ENCODE data around the gene PRSS35. TPM values are rescaled to one million over a fixed set of nuclear protein-coding genes. Genes with fewer than 3 reads are reported as not detected.

PRSS35 gene
- total RNA-seq, 1 donor from 2014 or later, result 3.7 TPM

- TF ChIP-seq CTCF (IDR thresholded peaks at IDR 0.05; ENCODE audit: insufficient read depth, low read depth, low read length) (peak; percentile 30), EZH2 (IDR thresholded peaks at IDR 0.05; ENCODE audit: insufficient read depth, low read length) (no peak)
- Mint-ChIP-seq H3K4me3 (ENCODE audit: unreplicated experiment) (no peak overlapping the region), H3K36me3 (ENCODE audit: low read depth, unreplicated experiment) (no peaks in the 10 kb centered on the region), H3K4me1 (ENCODE audit: low read depth, unreplicated experiment) (peaks cover 8% of the 10 kb centered on the region), H3K9me3 (ENCODE audit: unreplicated experiment) (no peaks in the 10 kb centered on the region), H3K27me3 (ENCODE audit: low read depth, unreplicated experiment) (no peaks in the 10 kb centered on the region), H3K27ac (ENCODE audit: unreplicated experiment) (no peak overlapping the region)
- H3K9ac ChIP-seq (ENCODE audit: low read length), result no peak overlapping the region
- FAIRE-seq (no peak), DNase-seq (ENCODE audit: low read depth) (peak; percentile 27)
- H3K27ac ChIP-seq (ENCODE audit: low read depth, low read length), result no peak overlapping the region
- no peaks in the 10 kb centered on the region for H3K4me1 ChIP-seq (ENCODE audit: insufficient read depth, low read length)
- no peak overlapping the region for H3K4me3 ChIP-seq (ENCODE audit: insufficient read depth, low read depth, low read length)
- H2AFZ ChIP-seq (ENCODE audit: low read depth, low read length), result no peak overlapping the region
- H4K20me1 ChIP-seq (ENCODE audit: insufficient read depth, low read length), result no peaks in the 10 kb centered on the region
- H3K36me3 ChIP-seq (ENCODE audit: insufficient read depth, low read length), result no peaks in the 10 kb centered on the region
- no peaks in the 10 kb centered on the region for H3K9me3 ChIP-seq (ENCODE audit: insufficient read depth, low read depth, low read length)
- no peaks in the 10 kb centered on the region for H3K27me3 ChIP-seq (ENCODE audit: insufficient read depth, low read length)
- H3K4me2 ChIP-seq (ENCODE audit: low read length), result no peak overlapping the region
- no peaks in the 10 kb centered on the region for H3K79me2 ChIP-seq (ENCODE audit: insufficient read depth, low read length)
These were observed 6.6 kb downstream of the PRSS35 start for GRCh38 chr6:83518816-83519480.

GRCh38 chr6:83536034-83536646 is 23.8 kb downstream of the PRSS35 start:
- no peaks in the 10 kb centered on the region for H4K20me1 ChIP-seq (ENCODE audit: insufficient read depth, low read length)
- no peaks in the 10 kb centered on the region for H3K4me1 ChIP-seq (ENCODE audit: insufficient read depth, low read length)
- no peak overlapping the region for H2AFZ ChIP-seq (ENCODE audit: low read depth, low read length)
- Mint-ChIP-seq H3K27me3 (ENCODE audit: low read depth, unreplicated experiment) (no peaks in the 10 kb centered on the region), H3K4me3 (ENCODE audit: unreplicated experiment) (no peak overlapping the region), H3K9me3 (ENCODE audit: unreplicated experiment) (peaks cover 3% of the 10 kb centered on the region), H3K36me3 (ENCODE audit: low read depth, unreplicated experiment) (no peaks in the 10 kb centered on the region), H3K4me1 (ENCODE audit: low read depth, unreplicated experiment) (no peaks in the 10 kb centered on the region), H3K27ac (ENCODE audit: unreplicated experiment) (no peak overlapping the region)
- peak; percentile 10 for DNase-seq (ENCODE audit: low read depth)
- H3K36me3 ChIP-seq (ENCODE audit: insufficient read depth, low read length), result no peaks in the 10 kb centered on the region
- no peak overlapping the region for H3K4me3 ChIP-seq (ENCODE audit: insufficient read depth, low read depth, low read length)
- no peaks in the 10 kb centered on the region for H3K79me2 ChIP-seq (ENCODE audit: insufficient read depth, low read length)
- no peak overlapping the region for H3K4me2 ChIP-seq (ENCODE audit: low read length)
- no peak overlapping the region for H3K27ac ChIP-seq (ENCODE audit: low read depth, low read length)
- no peak for FAIRE-seq
- no peaks in the 10 kb centered on the region for H3K27me3 ChIP-seq (ENCODE audit: insufficient read depth, low read length)
- no peak overlapping the region for H3K9ac ChIP-seq (ENCODE audit: low read length)
- no peaks in the 10 kb centered on the region for H3K9me3 ChIP-seq (ENCODE audit: insufficient read depth, low read depth, low read length)
- TF ChIP-seq CTCF (IDR thresholded peaks at IDR 0.05; ENCODE audit: insufficient read depth, low read depth, low read length) (peak; percentile 78), EZH2 (IDR thresholded peaks at IDR 0.05; ENCODE audit: insufficient read depth, low read length) (no peak)

All from astrocyte (in vitro differentiated cells and primary cell).